ENCODE measurements around the gene KCNJ9. TPM values are rescaled to one million over a fixed set of nuclear protein-coding genes. Genes with fewer than 3 reads are reported as not detected.

KCNJ9 gene
- total and polyA plus RNA-seq, 2 experiments from 2014 or later = 0.24 to 0.34 TPM

- Histone ChIP-seq H3K4me3 (no peak overlapping the region), H3K36me3 (ENCODE audit: insufficient read depth) (no peaks in the 10 kb centered on the region; the same call in 1 of the 2 replicates), H3K27ac (ENCODE audit: low read depth) (no peak overlapping the region), H3K4me2 (no peak overlapping the region), H3F3A (replicated peaks; ENCODE audit: low read depth) (no peaks in the 10 kb centered on the region), H3K9me2 (ENCODE audit: insufficient read depth) (no peaks in the 10 kb centered on the region), H2AFZ (no peak overlapping the region), H3K27me3 (ENCODE audit: insufficient read depth) (no peaks in the 10 kb centered on the region), H3K79me2 (replicated peaks; ENCODE audit: insufficient read depth) (no peaks in the 10 kb centered on the region), H3K4me1 (ENCODE audit: insufficient read depth) (no peaks in the 10 kb centered on the region), H4K20me1 (replicated peaks; ENCODE audit: insufficient read depth) (no peaks in the 10 kb centered on the region; the same call in 1 of the 2 replicates)
- Mint-ChIP-seq H3K36me3 (ENCODE audit: low read depth) (peaks cover 77% of the 10 kb centered on the region), H3K27ac (no peak overlapping the region), H3K9me3 (no peaks in the 10 kb centered on the region), H3K4me1 (no peaks in the 10 kb centered on the region; the same call in 2 of the 3 replicates), H3K4me3 (no peak overlapping the region), H3K27me3 (ENCODE audit: insufficient read depth, low read depth, poor library complexity) (peaks cover 7% of the 10 kb centered on the region)
- DNase-seq (ENCODE audit: low spot score) (no peak), ATAC-seq (no peak)
- TF ChIP-seq STAT1 (IDR thresholded peaks at IDR 0.05; ENCODE audit: unreplicated experiment) (no peak), EZH2phosphoT487 (IDR thresholded peaks at IDR 0.05; ENCODE audit: unreplicated experiment) (no peak), REST (IDR thresholded peaks at IDR 0.05; ENCODE audit: unreplicated experiment) (no peak), POLR2AphosphoS5 (IDR thresholded peaks at IDR 0.05; ENCODE audit: low read depth) (no peak), JUNB (IDR thresholded peaks at IDR 0.05; ENCODE audit: unreplicated experiment) (no peak), ETS1 (IDR thresholded peaks at IDR 0.05) (no peak), ZNF462 (CRISPR knock-in tag; IDR thresholded peaks at IDR 0.05) (no peak), CREB1 (CRISPR knock-in tag; IDR thresholded peaks at IDR 0.05; ENCODE audit: low read depth) (no peak), EZH2 (IDR thresholded peaks at IDR 0.05; ENCODE audit: low read depth, unreplicated experiment) (no peak), CTCF (conservative IDR thresholded peaks at IDR 0.05; ENCODE audit: low read depth in 2 of 2) (no peak), ZNF114 (CRISPR knock-in tag; IDR thresholded peaks at IDR 0.05) (no peak), ZNF331 (CRISPR knock-in tag; IDR thresholded peaks at IDR 0.05; ENCODE audit: low read depth) (no peak)
Measured at GRCh38 chr1:160133990-160134770, 52.8 kb downstream of the KCNJ9 start.
